HG03457 (cell line): ENCODE results near the gene APOL6.
"Not testable (repeated sequence)": the region's sequence is repeated elsewhere in the genome, so short reads cannot be mapped to it uniquely, and the experiment has no call there.

Experiments
- ATAC-seq: cut with Tn5 transposase; IDR thresholded peaks from one replicate; pipeline ENCODE4 v1.9.1; 2021; ENCODE audit warnings: moderate number of reproducible peaks; ENCODE audit not compliant: unreplicated experiment

Gene APOL6

GRCh38 chr22:35674335-35674734, 26.1 kb downstream of the APOL6 start:
- no peak for ATAC-seq

- not testable (repeated sequence) for ATAC-seq
These were observed 27.8 kb downstream of the APOL6 start for GRCh38 chr22:35676065-35676464.

- no peak for ATAC-seq
These were observed 29.4 kb downstream of the APOL6 start for GRCh38 chr22:35677460-35678187.

- ATAC-seq, result no peak
These were observed 30.6 kb downstream of the APOL6 start for GRCh38 chr22:35678836-35679235.

GRCh38 chr22:35679492-35679891, 31.2 kb downstream of the APOL6 start:
- not testable (repeated sequence) for ATAC-seq

- no peak for ATAC-seq
These were observed 33.3 kb downstream of the APOL6 start for GRCh38 chr22:35681454-35682052.

GRCh38 chr22:35683560-35683959, 35.3 kb downstream of the APOL6 start:
- ATAC-seq, result no peak

GRCh38 chr22:35684270-35684700, 36.0 kb downstream of the APOL6 start:
- no peak for ATAC-seq

- ATAC-seq, result no peak
These were observed 36.5 kb downstream of the APOL6 start for GRCh38 chr22:35684732-35685131.

GRCh38 chr22:35685731-35686130, 37.5 kb downstream of the APOL6 start:
- no peak for ATAC-seq

- ATAC-seq, result no peak
These were observed 38.1 kb downstream of the APOL6 start for GRCh38 chr22:35686298-35686697.

GRCh38 chr22:35687461-35687860, 39.2 kb downstream of the APOL6 start:
- no peak for ATAC-seq

GRCh38 chr22:35688913-35689675, 40.8 kb downstream of the APOL6 start:
- ATAC-seq, result no peak

- ATAC-seq, result no peak
These were observed 41.8 kb downstream of the APOL6 start for GRCh38 chr22:35690001-35690400.

- no peak for ATAC-seq
These were observed 47.0 kb downstream of the APOL6 start for GRCh38 chr22:35695202-35695601.

GRCh38 chr22:35697142-35697541, 48.9 kb downstream of the APOL6 start:
- no peak for ATAC-seq

- ATAC-seq, result not testable (repeated sequence)
These were observed 51.6 kb downstream of the APOL6 start for GRCh38 chr22:35699852-35700251.

- no peak for ATAC-seq
These were observed 55.8 kb downstream of the APOL6 start for GRCh38 chr22:35703861-35704584.

GRCh38 chr22:35705141-35705540, 56.9 kb downstream of the APOL6 start:
- ATAC-seq, result no peak

- ATAC-seq, result no peak
These were observed 60.2 kb downstream of the APOL6 start for GRCh38 chr22:35708453-35708852.

GRCh38 chr22:35708917-35709316, 60.7 kb downstream of the APOL6 start:
- ATAC-seq, result no peak
